ENCODE data around the gene ASTN1.

- TF ChIP-seq CTCF (IDR thresholded peaks at IDR 0.05): no peak
- no peak for TF ChIP-seq POLR2A (IDR thresholded peaks at IDR 0.05)
Observed at GRCh38 chr1:177170756-177171535, 6.4 kb upstream of the ASTN1 start, which contains the start of gene BRINP2.

Data from heart left ventricle (tissue), 13 donors.